Measurements from ENCODE around the gene NPHS1. TPM values are rescaled to one million over a fixed set of nuclear protein-coding genes. Genes with fewer than 3 reads are reported as not detected.

The NPHS1 gene
- total and polyA plus RNA-seq, 9 of the 15 experiments (the other 6 are each of a cell fraction or from before 2014, with no cell fraction given) = 0.01 to 0.28 (median 0.14) TPM; not detected in 5

GRCh38 chr19:35879770-35880317 lies 27.5 kb upstream of the NPHS1 start (continued):
- peak; percentile 64 for TF ChIP-seq CCNT2 (IDR thresholded peaks at IDR 0.05; ENCODE audit: borderline replicate concordance, extremely low read depth, insufficient read length, low read depth, low read length)
- TF ChIP-seq ZC3H11A (IDR thresholded peaks at IDR 0.05; ENCODE audit: low read depth, low read length) = no peak
- no peak for TF ChIP-seq SOX6 (IDR thresholded peaks at IDR 0.05)
- TF ChIP-seq ARNT (IDR thresholded peaks at IDR 0.05) = no peak
- TF ChIP-seq ZBTB1 (CRISPR knock-in tag; IDR thresholded peaks at IDR 0.05; ENCODE audit: borderline replicate concordance, low read depth) = no peak; the same call in 1 of the 2 replicates
- TF ChIP-seq KAT7 (CRISPR knock-in tag; IDR thresholded peaks at IDR 0.05; ENCODE audit: borderline replicate concordance) = peak; percentile 73; the same call in 1 of the 2 replicates
- TF ChIP-seq RBM22 (IDR thresholded peaks at IDR 0.05; ENCODE audit: low read depth, low read length, poor library complexity, severe bottlenecking) = no peak
- no peak for TF ChIP-seq PHB (CRISPR knock-in tag; IDR thresholded peaks at IDR 0.05)
- TF ChIP-seq EP300 (IDR thresholded peaks at IDR 0.05; ENCODE audit: low read length) = peak; percentile 27; the same call in 1 of the 2 replicates
- peak; percentile 27; the same call in 1 of the 2 replicates for TF ChIP-seq MTA3 (IDR thresholded peaks at IDR 0.05; ENCODE audit: borderline replicate concordance)
- no peak for TF ChIP-seq FOXM1 (IDR thresholded peaks at IDR 0.05; ENCODE audit: low read depth)
- TF ChIP-seq FOXM1 (CRISPR knock-in tag; IDR thresholded peaks at IDR 0.05; ENCODE audit: low read depth) = peak; percentile 80; the same call in 1 of the 2 replicates
- no peak for TF ChIP-seq CBX5 (IDR thresholded peaks at IDR 0.05; ENCODE audit: borderline replicate concordance, low read depth)
- TF ChIP-seq TOE1 (IDR thresholded peaks at IDR 0.05; ENCODE audit: borderline replicate concordance) = peak; percentile 36; the same call in 1 of the 2 replicates
- TF ChIP-seq TOE1 (CRISPR knock-in tag; IDR thresholded peaks at IDR 0.05; ENCODE audit: borderline replicate concordance, low read depth) = no peak
- TF ChIP-seq RFX7 (CRISPR knock-in tag; IDR thresholded peaks at IDR 0.05) = no peak
- TF ChIP-seq, protein P1, sequence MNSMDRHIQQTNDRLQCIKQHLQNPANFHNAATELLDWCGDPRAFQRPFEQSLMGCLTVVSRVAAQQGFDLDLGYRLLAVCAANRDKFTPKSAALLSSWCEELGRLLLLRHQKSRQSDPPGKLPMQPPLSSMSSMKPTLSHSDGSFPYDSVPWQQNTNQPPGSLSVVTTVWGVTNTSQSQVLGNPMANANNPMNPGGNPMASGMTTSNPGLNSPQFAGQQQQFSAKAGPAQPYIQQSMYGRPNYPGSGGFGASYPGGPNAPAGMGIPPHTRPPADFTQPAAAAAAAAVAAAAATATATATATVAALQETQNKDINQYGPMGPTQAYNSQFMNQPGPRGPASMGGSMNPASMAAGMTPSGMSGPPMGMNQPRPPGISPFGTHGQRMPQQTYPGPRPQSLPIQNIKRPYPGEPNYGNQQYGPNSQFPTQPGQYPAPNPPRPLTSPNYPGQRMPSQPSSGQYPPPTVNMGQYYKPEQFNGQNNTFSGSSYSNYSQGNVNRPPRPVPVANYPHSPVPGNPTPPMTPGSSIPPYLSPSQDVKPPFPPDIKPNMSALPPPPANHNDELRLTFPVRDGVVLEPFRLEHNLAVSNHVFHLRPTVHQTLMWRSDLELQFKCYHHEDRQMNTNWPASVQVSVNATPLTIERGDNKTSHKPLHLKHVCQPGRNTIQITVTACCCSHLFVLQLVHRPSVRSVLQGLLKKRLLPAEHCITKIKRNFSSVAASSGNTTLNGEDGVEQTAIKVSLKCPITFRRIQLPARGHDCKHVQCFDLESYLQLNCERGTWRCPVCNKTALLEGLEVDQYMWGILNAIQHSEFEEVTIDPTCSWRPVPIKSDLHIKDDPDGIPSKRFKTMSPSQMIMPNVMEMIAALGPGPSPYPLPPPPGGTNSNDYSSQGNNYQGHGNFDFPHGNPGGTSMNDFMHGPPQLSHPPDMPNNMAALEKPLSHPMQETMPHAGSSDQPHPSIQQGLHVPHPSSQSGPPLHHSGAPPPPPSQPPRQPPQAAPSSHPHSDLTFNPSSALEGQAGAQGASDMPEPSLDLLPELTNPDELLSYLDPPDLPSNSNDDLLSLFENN (IDR thresholded peaks at IDR 0.05; ENCODE audit: low read depth in 2 of 2, low read length in 2 of 2) = peak in 1 of 2 experiments; percentile 30; a peak in 1 of 4 replicates
- TF ChIP-seq MXI1 (IDR thresholded peaks at IDR 0.05; ENCODE audit: low read depth, low read length) = peak; percentile 90
- TF ChIP-seq, protein P2, sequence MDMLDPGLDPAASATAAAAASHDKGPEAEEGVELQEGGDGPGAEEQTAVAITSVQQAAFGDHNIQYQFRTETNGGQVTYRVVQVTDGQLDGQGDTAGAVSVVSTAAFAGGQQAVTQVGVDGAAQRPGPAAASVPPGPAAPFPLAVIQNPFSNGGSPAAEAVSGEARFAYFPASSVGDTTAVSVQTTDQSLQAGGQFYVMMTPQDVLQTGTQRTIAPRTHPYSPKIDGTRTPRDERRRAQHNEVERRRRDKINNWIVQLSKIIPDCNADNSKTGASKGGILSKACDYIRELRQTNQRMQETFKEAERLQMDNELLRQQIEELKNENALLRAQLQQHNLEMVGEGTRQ (CRISPR knock-in tag; IDR thresholded peaks at IDR 0.05) = peak; percentile 56
- no peak for TF ChIP-seq CCAR2 (IDR thresholded peaks at IDR 0.05; ENCODE audit: low read depth, low read length)
- peak; percentile 94; the same call in 1 of the 2 replicates for TF ChIP-seq DMBX1 (CRISPR knock-in tag; IDR thresholded peaks at IDR 0.05; ENCODE audit: borderline replicate concordance)
- no peak for TF ChIP-seq MYBL2 (IDR thresholded peaks at IDR 0.05; ENCODE audit: low read depth)
- TF ChIP-seq MYBL2 (CRISPR knock-in tag; IDR thresholded peaks at IDR 0.05; ENCODE audit: borderline replicate concordance) = no peak
- no peak for TF ChIP-seq CREBBP (IDR thresholded peaks at IDR 0.05; ENCODE audit: low read depth, low read length)
- TF ChIP-seq HDAC1 (IDR thresholded peaks at IDR 0.05) = peak in 1 of 2 experiments; percentile 89; a peak in 2 of 4 replicates

Measured in K562 (cell line).